GM19452 (cell line): ENCODE data around the gene CREBRF.
A peak's percentile ranks its signal among the peaks of the same experiment; 100 is the strongest.
"Not testable (repeated sequence)": the region's sequence is repeated elsewhere in the genome, so short reads cannot be mapped to it uniquely, and the experiment has no call there.

Source experiments
- ATAC-seq: cut with Tn5 transposase; IDR thresholded peaks from one replicate; pipeline ENCODE4 v1.9.1; 2021; ENCODE audit not compliant: unreplicated experiment

Gene CREBRF, protein sequence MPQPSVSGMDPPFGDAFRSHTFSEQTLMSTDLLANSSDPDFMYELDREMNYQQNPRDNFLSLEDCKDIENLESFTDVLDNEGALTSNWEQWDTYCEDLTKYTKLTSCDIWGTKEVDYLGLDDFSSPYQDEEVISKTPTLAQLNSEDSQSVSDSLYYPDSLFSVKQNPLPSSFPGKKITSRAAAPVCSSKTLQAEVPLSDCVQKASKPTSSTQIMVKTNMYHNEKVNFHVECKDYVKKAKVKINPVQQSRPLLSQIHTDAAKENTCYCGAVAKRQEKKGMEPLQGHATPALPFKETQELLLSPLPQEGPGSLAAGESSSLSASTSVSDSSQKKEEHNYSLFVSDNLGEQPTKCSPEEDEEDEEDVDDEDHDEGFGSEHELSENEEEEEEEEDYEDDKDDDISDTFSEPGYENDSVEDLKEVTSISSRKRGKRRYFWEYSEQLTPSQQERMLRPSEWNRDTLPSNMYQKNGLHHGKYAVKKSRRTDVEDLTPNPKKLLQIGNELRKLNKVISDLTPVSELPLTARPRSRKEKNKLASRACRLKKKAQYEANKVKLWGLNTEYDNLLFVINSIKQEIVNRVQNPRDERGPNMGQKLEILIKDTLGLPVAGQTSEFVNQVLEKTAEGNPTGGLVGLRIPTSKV

DNA sequence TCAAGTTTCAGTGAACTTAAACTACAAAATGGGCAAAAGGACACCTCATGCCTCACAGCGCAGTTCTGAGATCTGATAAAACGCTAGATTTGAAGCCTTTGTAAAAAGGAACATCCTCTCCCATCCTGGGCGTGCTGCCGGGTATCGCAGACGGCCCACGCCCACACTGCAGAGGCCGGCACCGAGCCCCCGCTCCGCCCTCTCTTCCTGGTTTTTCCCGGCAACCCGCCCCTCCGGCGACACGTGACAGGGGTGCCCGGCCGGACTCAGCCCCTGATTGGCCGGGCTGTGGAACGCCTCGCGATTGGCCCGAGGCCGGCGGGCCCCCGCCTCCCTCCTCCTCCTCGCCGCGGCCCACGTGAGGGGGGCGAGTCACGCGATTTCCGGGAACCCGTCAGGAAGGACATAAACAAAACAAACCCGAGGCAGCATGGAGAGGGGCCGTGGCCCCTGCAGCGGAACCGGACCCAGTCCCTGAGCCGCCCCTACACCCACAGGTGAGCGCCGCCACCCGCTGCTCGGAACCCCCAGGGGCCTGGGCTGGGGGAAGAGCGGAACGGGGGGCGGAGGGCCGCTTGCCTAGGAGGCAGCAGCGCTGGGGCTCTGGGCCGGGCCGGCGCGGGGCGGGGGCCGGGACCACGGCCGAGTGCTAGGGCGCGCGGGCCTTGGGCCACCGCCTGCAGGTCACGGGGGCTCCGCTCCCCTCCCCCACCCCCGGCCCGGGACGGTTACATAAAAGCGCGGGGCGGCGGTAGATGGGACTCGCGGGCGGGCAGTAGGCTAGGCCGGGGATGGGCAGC, at the start of gene CREBRF:
TSS of gene CREBRF (plus strand) at position 370 of the 800 bp plus-strand sequence. CDS start 24,424 bp downstream, outside the sequence.
- ATAC-seq = peak; percentile 72

GRCh38 chr5:173010021-173010420, 46.1 kb upstream of the CREBRF start:
- ATAC-seq = no peak

DNA sequence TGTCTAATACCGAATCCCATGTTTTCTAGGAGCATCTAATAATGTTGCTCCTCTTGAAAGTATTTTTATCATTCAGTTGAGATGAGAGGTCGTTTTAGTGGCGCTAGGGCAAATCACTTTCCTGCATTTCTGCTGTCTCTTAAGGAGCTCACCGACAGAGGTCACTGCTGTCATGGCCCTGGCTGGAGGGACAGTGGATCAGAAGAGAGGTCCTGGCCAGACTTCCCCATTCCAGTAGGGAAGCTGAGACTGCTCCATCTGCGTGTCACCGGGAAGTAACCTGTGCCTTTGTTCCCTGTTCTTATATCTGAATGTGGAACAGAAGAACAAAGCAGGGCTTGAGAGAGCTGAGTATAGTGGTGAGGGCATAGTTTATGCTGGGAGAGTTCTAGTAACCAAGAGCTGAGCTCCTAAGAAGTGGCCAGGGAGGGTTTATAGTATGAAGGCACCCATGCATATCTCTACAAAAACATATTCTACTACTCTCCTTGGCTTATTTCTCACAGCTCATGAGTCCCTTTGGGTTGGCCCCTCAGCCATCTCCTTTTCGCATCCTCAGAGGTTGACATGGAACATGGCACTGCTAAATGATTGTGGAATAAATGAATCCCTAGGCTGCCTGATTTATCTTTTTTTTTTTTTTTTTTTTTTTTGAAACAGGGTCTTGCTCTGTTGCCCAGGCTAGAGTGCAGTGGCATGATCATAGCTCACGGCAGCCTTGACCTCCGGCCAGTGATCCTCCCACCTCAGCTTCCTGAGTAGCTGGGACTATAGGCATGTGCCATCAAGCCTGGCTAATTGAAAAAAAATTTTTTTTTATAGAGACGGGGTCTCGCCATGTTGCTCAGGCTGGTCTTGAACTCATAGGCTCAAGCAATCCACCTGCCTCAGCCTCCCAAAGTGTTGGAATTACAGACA, 45.3 kb upstream of the CREBRF start:
- no peak for ATAC-seq

DNA sequence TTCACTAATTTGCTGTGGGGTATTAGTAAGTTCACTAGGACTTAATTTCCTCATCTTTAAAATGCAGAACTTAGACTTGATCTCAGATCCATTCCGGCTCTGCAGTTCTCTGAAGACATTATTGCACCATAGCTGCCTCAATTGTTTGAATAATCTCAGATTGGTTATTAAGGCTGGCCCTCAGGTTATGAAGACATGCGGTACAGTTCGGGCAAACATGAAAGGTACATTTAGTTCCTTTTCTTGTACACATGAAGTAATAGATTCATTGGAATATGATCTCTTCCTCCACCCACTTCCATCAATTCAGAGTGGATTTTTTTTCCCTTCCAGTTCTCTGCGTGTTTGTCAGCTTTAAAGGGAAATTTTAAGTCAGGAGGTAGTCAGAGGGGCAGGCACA, 44.6 kb upstream of the CREBRF start:
- ATAC-seq = no peak

- no peak for ATAC-seq
These were observed 43.3 kb upstream of the CREBRF start for GRCh38 chr5:173012882-173013281.

- no peak for ATAC-seq
These were observed 41.5 kb upstream of the CREBRF start for GRCh38 chr5:173014671-173015070.

DNA sequence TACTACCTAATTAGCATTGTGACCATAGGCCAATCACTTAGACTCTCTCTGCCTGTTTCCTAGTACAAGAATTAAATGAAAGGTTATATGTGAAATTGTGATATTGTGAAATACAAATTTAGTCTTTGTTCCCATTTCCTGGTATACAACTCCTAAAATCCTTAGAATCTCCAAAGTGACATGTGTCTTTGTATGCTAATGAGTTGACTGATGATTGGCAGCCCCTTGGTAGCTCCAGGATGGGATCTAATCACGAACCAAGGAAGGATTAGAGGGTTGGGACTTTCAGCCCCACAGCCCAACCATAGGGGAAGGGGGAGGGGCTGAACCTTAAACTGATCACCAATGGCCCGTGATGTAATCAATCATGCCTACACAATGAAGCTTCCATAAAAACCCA, 41.0 kb upstream of the CREBRF start:
- no peak for ATAC-seq

GRCh38 chr5:173015598-173016455, 40.3 kb upstream of the CREBRF start:
- ATAC-seq = no peak

- ATAC-seq = no peak
These were observed 39.5 kb upstream of the CREBRF start for GRCh38 chr5:173016598-173017046.

DNA sequence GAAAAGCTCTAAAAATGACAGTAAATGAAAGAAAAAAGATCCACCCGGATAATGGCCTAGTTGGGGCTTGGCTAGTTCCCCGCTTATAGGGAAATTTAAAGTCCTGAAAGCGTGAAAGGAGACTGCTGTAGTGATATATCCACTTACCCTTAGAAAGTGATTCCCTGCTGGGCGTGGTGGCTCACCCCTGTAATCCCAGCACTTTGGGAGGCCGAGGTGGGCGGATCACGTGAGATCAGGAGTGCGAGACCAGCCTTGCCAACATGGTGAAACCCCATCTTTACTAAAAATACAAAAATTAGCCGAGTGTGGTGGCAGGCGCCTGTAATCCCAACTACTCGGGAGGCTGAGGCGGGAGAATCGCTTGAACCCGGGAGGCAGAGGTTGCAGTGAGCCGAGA, 39.1 kb upstream of the CREBRF start:
- ATAC-seq = not testable (repeated sequence)

DNA sequence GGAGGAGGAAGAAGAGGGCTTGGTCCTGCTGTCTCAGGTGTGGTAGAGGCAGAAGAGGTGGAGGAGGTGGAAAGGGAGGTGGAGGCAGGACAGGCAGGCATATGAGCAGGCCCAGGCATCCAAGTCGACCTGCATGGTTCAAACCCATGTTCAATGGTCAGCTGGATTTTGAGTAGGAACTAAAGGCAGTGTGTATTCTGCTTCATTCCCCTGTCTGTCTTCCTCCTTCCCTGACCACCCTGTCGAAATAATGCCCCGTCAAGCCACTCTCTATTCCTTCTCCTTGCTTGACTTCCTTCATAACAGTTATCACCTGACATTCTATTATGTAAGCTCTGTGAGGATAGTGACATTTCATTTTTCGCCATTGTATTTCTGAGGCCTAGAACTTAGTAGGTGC, 37.8 kb upstream of the CREBRF start:
- ATAC-seq = no peak

DNA sequence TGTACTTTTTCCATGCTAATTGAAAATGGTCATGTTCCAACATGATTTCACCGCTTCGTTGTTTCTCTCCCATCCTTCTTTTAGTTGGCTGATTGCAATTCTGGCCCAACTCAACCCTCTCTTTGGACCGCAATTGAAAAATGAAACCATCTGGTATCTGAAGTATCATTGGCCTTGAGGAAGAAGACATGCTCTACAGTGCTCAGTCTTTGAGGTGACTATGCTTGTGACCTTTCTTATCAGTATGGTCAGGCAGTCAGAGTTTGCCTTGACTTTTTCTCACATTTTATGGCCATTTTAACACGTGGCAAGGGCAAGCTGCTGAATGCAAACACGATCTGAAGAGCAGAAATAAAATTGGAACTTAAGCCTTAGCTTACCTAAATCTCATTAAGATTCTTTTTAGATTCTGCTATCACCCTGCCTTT, 36.0 kb upstream of the CREBRF start:
- ATAC-seq = no peak

GRCh38 chr5:173020643-173021042, 35.5 kb upstream of the CREBRF start:
- ATAC-seq = no peak

GRCh38 chr5:173025651-173026050, 30.5 kb upstream of the CREBRF start:
- no peak for ATAC-seq

GRCh38 chr5:173027905-173028304, 28.2 kb upstream of the CREBRF start:
- no peak for ATAC-seq

DNA sequence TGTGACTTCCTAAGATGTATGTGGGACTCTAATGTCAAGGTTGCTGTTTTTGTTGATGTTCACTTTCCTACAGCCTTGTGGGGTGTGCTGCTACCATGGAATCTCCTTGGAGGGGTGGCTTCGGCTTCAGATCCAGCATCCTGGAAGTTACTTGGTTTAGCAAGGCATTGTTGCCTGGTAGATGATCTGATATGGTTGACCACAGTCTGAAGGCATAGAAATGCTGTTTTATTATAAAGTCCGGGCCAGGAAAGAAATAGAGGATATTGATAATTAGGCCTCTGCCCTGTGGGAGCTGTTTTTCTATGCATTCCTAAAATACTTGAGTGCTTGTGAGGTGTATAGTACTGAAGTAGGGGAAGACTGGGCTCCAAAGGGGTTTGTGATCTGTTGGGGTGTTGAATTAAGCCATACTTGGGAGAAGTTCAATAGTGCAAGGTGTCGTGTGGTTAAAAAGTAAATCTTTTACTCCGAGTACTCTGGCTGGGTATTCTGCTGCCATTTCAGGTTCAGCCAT, 27.3 kb upstream of the CREBRF start:
- no peak for ATAC-seq

- ATAC-seq = no peak
These were observed 26.6 kb upstream of the CREBRF start for GRCh38 chr5:173029499-173029921.

GRCh38 chr5:173032096-173032495, 24.1 kb upstream of the CREBRF start:
- ATAC-seq = not testable (repeated sequence)

DNA sequence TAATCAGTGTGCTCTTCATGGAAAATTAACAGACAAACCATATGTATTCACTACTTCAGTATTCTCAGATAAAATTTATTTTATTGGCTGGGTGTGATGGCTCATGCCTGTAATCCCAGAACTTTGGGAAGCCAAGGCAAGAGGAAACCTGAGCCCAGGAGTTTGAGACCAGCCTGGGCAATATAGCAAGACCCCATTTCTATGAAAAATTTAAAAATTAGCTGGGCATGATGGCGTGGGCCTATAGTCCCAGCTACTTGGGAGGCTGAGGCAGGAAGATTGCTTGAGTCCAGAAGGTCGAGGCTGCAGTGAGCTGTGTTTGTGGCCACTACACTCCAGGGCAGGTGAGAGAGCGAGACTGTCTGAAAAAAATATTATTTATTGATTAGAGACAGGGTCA, 23.4 kb upstream of the CREBRF start:
- no peak for ATAC-seq
